GM10266 (cell line): ENCODE results near the gene HLA-DMA.

ENCODE experiments used
- DNase-seq: peaks from one replicate; pipeline ENCODE4 v3.0.0; 2012; ENCODE audit errors: extremely low spot score
- CTCF ChIP-seq: IDR thresholded peaks from 2 replicates; pipeline ENCODE4 v1.5.1; 2012; ENCODE audit warnings: mild to moderate bottlenecking, low read depth; ENCODE audit not compliant: control insufficient read depth, insufficient read depth; ENCODE audit errors: missing control alignments

The HLA-DMA gene

GRCh38 chr6:32969685-32970412 lies 17.0 kb upstream of the HLA-DMA start:
- peak; percentile 5 for TF ChIP-seq CTCF
- peak; percentile 38 for DNase-seq

- TF ChIP-seq CTCF = peak; percentile 17
- no peak for DNase-seq
Measured at GRCh38 chr6:32968867-32969684, 16.2 kb upstream of the HLA-DMA start.

GRCh38 chr6:32968093-32968866 lies 15.4 kb upstream of the HLA-DMA start, which contains the start of gene BRD2:
Gene BRD2, plus strand, starts transcription at chr6:32968594. Its CDS starts 4,305 bp downstream, at chr6:32972899.
- no peak for TF ChIP-seq CTCF
- DNase-seq = peak; percentile 88

GRCh38 chr6:32967151-32968091 lies 14.5 kb upstream of the HLA-DMA start:
- no peak for DNase-seq

GRCh38 chr6:32964776-32965175 lies 11.9 kb upstream of the HLA-DMA start:
- TF ChIP-seq CTCF = no peak

More at GRCh38 chr6:32967151-32968091, 14.5 kb upstream of the HLA-DMA start:
- peak; percentile 75 for TF ChIP-seq CTCF

GRCh38 chr6:32963866-32964265 lies 11.0 kb upstream of the HLA-DMA start:
- TF ChIP-seq CTCF = no peak
- no peak for DNase-seq

More at GRCh38 chr6:32964776-32965175, 11.9 kb upstream of the HLA-DMA start:
- no peak for DNase-seq
